SJCRH30 (cell line): ENCODE results near the gene SCN4B. TPM values are rescaled to one million over a fixed set of nuclear protein-coding genes. Genes with fewer than 3 reads are reported as not detected.

Source experiments
- DNase-seq, 2 experiments: peaks; one replicate each; pipeline ENCODE4 v3.0.0-alpha.2; 2015 to 2020
- H3K27ac ChIP-seq: fragments of 250-450 bp; sonication (Bioruptor Pico); 2 replicates; pipeline ENCODE4 v1.5.1; 2020; ENCODE audit warnings: mild to moderate bottlenecking, moderate library complexity
- H3K27me3 ChIP-seq: fragments of 250-450 bp; sonication (Bioruptor Pico); 2 replicates; pipeline ENCODE4 v1.5.1; 2020; ENCODE audit warnings: mild to moderate bottlenecking, moderate library complexity
- H3K36me3 ChIP-seq: fragments of 250-450 bp; sonication (Bioruptor Pico); 2 replicates; pipeline ENCODE4 v1.5.1; 2020; ENCODE audit warnings: mild to moderate bottlenecking, moderate library complexity
- H3K4me1 ChIP-seq: fragments of 250-450 bp; sonication (Bioruptor Pico); 2 replicates; pipeline ENCODE4 v1.5.1; 2020; ENCODE audit warnings: mild to moderate bottlenecking, moderate library complexity
- H3K4me3 ChIP-seq: fragments of 250-450 bp; sonication (Bioruptor Pico); 2 replicates; pipeline ENCODE4 v1.5.1; 2020; ENCODE audit warnings: mild to moderate bottlenecking, moderate library complexity
- H3K9me3 ChIP-seq: fragments of 250-450 bp; sonication (Bioruptor Pico); replicated peaks from 2 replicates; pipeline ENCODE4 v1.5.1; 2020; ENCODE audit warnings: mild to moderate bottlenecking, moderate library complexity
- total RNA-seq: library from RNA; depleted of rRNA; stranded (reverse); fragments of >200 nt; shearing (Covaris generic); gene quantifications from 2 replicates; pipeline ENCODE4 v1.2.3, GENCODE V29; 2014

The SCN4B gene
- total RNA-seq, 1 experiment from 2014 or later: not detected

DNA sequence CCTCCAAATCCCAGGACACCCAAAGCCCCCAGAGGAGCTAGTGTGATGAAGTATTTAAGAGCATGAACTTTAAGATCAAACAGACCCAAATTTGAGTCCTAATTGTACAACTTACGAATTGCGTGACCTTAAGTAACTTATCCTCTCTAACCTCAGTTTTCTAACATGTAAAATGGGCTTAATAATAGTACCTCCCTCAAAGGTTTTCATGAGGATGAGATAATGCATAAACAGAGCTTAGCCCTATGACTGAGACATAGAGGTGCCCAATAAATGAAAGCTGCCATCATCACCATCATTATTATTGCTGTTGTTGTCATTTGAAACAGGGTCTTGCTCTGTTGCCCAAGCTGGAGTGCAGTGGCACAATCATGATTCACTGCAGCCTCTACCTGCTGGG is 14.6 kb upstream of the SCN4B start:
- no peak overlapping the region for H3K4me3 ChIP-seq
- H3K27me3 ChIP-seq: no peaks in the 10 kb centered on the region
- no peak overlapping the region for H3K27ac ChIP-seq
- no peak for DNase-seq
- H3K9me3 ChIP-seq: no peaks in the 10 kb centered on the region
- H3K4me1 ChIP-seq: no peaks in the 10 kb centered on the region
- H3K36me3 ChIP-seq: no peaks in the 10 kb centered on the region

DNA sequence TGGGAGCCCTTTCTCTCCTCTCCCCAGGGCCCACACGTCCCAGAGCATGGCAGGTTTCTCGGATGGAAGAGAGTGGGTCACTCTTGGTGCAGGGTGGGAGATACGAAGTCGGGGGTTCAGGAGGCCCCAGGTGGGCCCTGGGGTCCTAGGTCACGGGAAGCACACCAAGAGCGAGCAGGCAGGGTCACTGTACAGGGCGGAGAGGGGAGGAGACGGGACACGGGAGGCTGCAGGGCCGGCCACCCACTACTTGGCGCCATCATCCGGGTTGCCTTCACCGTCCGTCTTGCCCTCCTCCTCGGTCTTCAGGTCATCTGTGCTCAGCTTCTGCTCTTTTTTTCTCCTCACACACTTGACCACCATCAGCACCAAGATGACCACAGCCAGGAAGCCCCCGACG is 14.0 kb upstream of the SCN4B start:
- Histone ChIP-seq H3K9me3 (no peaks in the 10 kb centered on the region), H3K27ac (no peak overlapping the region), H3K4me1 (no peaks in the 10 kb centered on the region), H3K4me3 (no peak overlapping the region), H3K27me3 (no peaks in the 10 kb centered on the region), H3K36me3 (no peaks in the 10 kb centered on the region)
- no peak for DNase-seq

- no peaks in the 10 kb centered on the region for H3K9me3 ChIP-seq
- no peaks in the 10 kb centered on the region for H3K4me1 ChIP-seq
- no peaks in the 10 kb centered on the region for H3K36me3 ChIP-seq
- DNase-seq: no peak
- H3K27me3 ChIP-seq: no peaks in the 10 kb centered on the region
- H3K27ac ChIP-seq: no peak overlapping the region
- no peak overlapping the region for H3K4me3 ChIP-seq
Measured at GRCh38 chr11:118164885-118165284, 12.3 kb upstream of the SCN4B start.

GRCh38 chr11:118163494-118163893 is 10.9 kb upstream of the SCN4B start:
- no peaks in the 10 kb centered on the region for H3K9me3 ChIP-seq
- no peaks in the 10 kb centered on the region for H3K36me3 ChIP-seq
- no peaks in the 10 kb centered on the region for H3K27me3 ChIP-seq
- no peak overlapping the region for H3K4me3 ChIP-seq
- H3K4me1 ChIP-seq: no peaks in the 10 kb centered on the region
- no peak overlapping the region for H3K27ac ChIP-seq
- no peak for DNase-seq

GRCh38 chr11:118162846-118163245 is 10.2 kb upstream of the SCN4B start:
- no peak overlapping the region for H3K4me3 ChIP-seq
- no peaks in the 10 kb centered on the region for H3K27me3 ChIP-seq
- no peaks in the 10 kb centered on the region for H3K4me1 ChIP-seq
- no peaks in the 10 kb centered on the region for H3K36me3 ChIP-seq
- no peak for DNase-seq
- H3K9me3 ChIP-seq: no peaks in the 10 kb centered on the region
- no peak overlapping the region for H3K27ac ChIP-seq

- Histone ChIP-seq H3K9me3 (no peaks in the 10 kb centered on the region), H3K27me3 (no peaks in the 10 kb centered on the region), H3K27ac (no peak overlapping the region), H3K36me3 (no peaks in the 10 kb centered on the region), H3K4me3 (no peak overlapping the region), H3K4me1 (no peaks in the 10 kb centered on the region)
- DNase-seq: no peak
Measured at GRCh38 chr11:118161786-118162185, 9.2 kb upstream of the SCN4B start.

GRCh38 chr11:118157186-118157895 is 4.7 kb upstream of the SCN4B start:
- Histone ChIP-seq H3K36me3 (no peaks in the 10 kb centered on the region), H3K27ac (no peak overlapping the region), H3K9me3 (no peaks in the 10 kb centered on the region), H3K4me1 (no peaks in the 10 kb centered on the region), H3K27me3 (peaks cover 11% of the 10 kb centered on the region; the same call in 1 of the 2 replicates), H3K4me3 (no peak overlapping the region)
- no peak for DNase-seq

- Histone ChIP-seq H3K36me3 (no peaks in the 10 kb centered on the region), H3K4me1 (no peaks in the 10 kb centered on the region), H3K9me3 (no peaks in the 10 kb centered on the region), H3K27me3 (peaks cover 14% of the 10 kb centered on the region; the same call in 1 of the 2 replicates), H3K4me3 (no peak overlapping the region), H3K27ac (no peak overlapping the region)
- no peak for DNase-seq
Measured at GRCh38 chr11:118156531-118157185, 4.0 kb upstream of the SCN4B start.

DNA sequence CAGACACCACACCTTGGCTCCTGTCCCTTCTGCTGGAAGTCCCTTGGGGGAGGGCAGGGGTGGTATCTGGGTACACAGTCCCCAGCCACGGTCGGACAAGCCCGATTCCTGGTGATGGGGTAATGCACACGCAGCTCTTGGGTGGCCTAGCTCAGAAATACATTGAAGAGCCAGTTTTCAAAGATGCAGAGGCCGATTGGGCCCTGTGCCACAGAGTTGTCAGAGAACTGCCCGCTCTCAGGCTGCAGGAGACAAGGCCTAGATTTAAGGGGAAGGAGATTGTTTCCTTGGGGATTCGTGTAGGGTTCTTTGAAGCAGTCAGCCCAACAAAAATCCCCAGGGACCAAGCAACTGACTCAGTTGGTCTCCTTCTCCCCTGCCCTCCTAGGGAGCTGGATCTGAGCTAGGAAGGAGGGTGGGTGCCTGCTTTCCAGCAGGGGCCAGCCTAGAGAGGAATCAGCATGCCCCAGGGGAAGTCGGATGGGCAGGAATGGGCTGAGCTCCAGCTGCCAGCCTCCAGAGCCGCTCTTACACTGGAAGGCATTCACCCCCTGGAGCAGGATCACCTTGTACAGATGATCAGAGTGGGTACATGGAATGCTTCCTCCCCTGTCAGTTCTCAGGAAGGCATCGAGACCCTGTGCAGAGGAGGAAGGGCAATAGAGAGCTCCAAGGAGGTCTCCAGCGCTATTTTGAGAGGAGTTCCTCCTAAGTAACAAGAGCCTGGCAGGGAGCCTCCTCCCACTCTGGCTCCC is 3.3 kb upstream of the SCN4B start:
- DNase-seq: no peak
- H3K9me3 ChIP-seq: no peaks in the 10 kb centered on the region
- no peaks in the 10 kb centered on the region for H3K36me3 ChIP-seq
- no peak overlapping the region for H3K27ac ChIP-seq
- no peak overlapping the region for H3K4me3 ChIP-seq
- H3K27me3 ChIP-seq: peaks cover 17% of the 10 kb centered on the region; the same call in 1 of the 2 replicates
- no peaks in the 10 kb centered on the region for H3K4me1 ChIP-seq

GRCh38 chr11:118154641-118155040 is 2.0 kb upstream of the SCN4B start:
- Histone ChIP-seq H3K36me3 (no peaks in the 10 kb centered on the region), H3K27me3 (peaks cover 17% of the 10 kb centered on the region; the same call in 1 of the 2 replicates), H3K9me3 (no peaks in the 10 kb centered on the region), H3K27ac (no peak overlapping the region), H3K4me1 (no peaks in the 10 kb centered on the region), H3K4me3 (no peak overlapping the region)
- no peak for DNase-seq

DNA sequence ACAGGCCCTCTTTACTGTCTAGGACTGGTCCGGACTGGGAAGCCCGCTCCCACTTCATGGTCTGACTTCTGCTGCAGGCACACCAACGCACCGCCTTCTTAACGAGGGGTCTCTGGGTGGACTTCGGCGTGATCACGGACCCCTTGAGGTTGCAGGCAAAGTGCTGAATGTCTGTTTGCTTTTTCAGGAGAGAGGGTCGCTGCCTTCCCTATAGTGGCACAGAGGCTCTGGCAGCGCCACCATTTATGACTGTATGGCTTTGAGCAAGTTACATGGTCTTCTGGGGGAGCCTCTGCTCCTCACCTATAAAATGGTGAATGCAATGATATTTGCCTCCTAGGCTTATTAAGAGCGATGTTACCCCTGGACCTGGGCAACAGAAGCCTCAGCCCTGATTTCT is 1.4 kb upstream of the SCN4B start:
- Histone ChIP-seq H3K4me3 (no peak overlapping the region), H3K4me1 (no peaks in the 10 kb centered on the region), H3K9me3 (no peaks in the 10 kb centered on the region), H3K36me3 (no peaks in the 10 kb centered on the region), H3K27me3 (peaks cover 17% of the 10 kb centered on the region; the same call in 1 of the 2 replicates), H3K27ac (no peak overlapping the region)
- DNase-seq: no peak

DNA sequence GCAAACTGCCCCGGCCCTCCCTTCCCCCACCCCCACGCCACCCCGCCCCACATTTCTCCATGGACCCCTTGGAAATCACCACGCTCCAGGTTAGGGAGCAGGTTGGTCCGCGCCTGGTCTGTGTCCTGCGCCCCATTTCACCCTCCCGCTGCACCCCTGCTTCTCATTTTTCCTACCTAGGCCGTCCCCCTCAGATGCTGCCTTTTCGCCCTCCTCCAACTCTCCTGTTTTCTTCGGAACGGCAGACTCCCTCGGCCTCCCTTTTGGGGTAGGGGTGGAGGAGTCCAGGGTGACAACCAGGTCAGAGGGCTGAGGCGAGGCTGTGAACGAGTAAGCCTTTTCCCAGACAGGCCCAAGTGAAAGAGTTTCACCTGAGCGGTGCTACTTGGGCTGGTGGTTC is 893 bp upstream of the SCN4B start:
- H3K27ac ChIP-seq: no peak overlapping the region

GRCh38 chr11:118152020-118152551 is 537 bp downstream of the SCN4B start:
- DNase-seq: no peak
- Histone ChIP-seq H3K9me3 (no peaks in the 10 kb centered on the region), H3K27me3 (peaks cover 17% of the 10 kb centered on the region; the same call in 1 of the 2 replicates), H3K36me3 (no peaks in the 10 kb centered on the region), H3K4me3 (no peak overlapping the region), H3K4me1 (no peaks in the 10 kb centered on the region), H3K27ac (no peak overlapping the region)

More for the DNA sequence above, 893 bp upstream of the SCN4B start:
- no peaks in the 10 kb centered on the region for H3K4me1 ChIP-seq
- H3K9me3 ChIP-seq: no peaks in the 10 kb centered on the region
- no peaks in the 10 kb centered on the region for H3K36me3 ChIP-seq
- no peak for DNase-seq
- peaks cover 17% of the 10 kb centered on the region; the same call in 1 of the 2 replicates for H3K27me3 ChIP-seq
- H3K4me3 ChIP-seq: no peak overlapping the region

DNA sequence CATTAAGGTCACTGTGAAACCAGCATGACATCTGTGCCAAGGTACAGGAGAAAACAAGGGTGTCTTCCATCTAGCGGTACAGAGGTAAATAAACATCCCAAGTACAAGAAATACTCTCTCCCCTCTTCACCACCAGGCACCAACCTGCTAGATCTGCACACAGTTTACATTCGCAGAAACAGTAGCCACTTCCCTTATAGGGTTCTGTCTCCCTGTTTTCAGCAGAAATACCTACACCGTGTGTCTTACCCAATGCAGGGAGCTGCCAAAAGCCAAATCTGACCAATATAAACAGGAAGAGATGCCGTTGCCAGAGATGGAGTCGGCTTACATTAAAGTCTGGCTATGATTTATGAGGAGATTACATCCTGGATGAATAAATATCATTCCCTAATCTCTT is 1.2 kb downstream of the SCN4B start:
- Histone ChIP-seq H3K27me3 (peaks cover 17% of the 10 kb centered on the region; the same call in 1 of the 2 replicates), H3K9me3 (no peaks in the 10 kb centered on the region), H3K4me1 (no peaks in the 10 kb centered on the region), H3K36me3 (no peaks in the 10 kb centered on the region), H3K4me3 (no peak overlapping the region), H3K27ac (no peak overlapping the region)
- DNase-seq: no peak

DNA sequence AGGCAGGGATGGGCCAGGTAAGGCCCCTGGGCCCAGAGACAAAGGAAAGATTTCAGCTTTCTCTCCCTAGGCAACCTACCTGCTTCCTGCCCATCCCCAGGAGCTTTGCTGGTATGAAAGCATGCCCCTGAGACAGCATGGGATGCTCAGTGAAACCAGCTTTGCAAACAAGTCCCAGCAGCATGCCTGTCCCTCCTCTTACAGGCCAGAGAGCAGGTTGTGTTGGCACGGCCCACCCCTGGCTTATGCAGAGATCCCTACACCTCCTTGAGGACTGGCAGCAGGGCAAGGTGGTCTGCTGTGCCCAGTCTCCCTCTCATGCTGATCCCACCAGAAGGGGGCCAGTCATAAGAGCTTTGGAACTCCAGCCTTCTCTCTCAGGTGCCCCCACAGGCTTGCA is 3.1 kb downstream of the SCN4B start:
- H3K36me3 ChIP-seq: no peaks in the 10 kb centered on the region
- H3K27ac ChIP-seq: no peak overlapping the region
- H3K9me3 ChIP-seq: no peaks in the 10 kb centered on the region
- H3K4me3 ChIP-seq: no peak overlapping the region
- H3K27me3 ChIP-seq: peaks cover 8% of the 10 kb centered on the region; the same call in 1 of the 2 replicates
- DNase-seq: no peak
- no peaks in the 10 kb centered on the region for H3K4me1 ChIP-seq
